Measurements from ENCODE around the gene CYP51A1. TPM values are rescaled to one million over a fixed set of nuclear protein-coding genes. Genes with fewer than 3 reads are reported as not detected.
"Not testable (repeated sequence)": the region's sequence is repeated elsewhere in the genome, so short reads cannot be mapped to it uniquely, and the experiment has no call there.

The CYP51A1 gene
- total and polyA plus RNA-seq, 8 donors = 8.0 to 115 (median 19.9) TPM

GRCh38 chr7:92100534-92100933 lies 33.7 kb downstream of the CYP51A1 start:
- 91 to 100% (median 95%) methylated on average over 1 of the region's 1 CpG for WGBS, 5 donors
- Histone ChIP-seq H3K27ac (no peak overlapping the region), H3K36me3 (peaks cover 54 to 100% (median 99%) of the 10 kb centered on the region in 4 donors), H3K27me3 (no peaks in the 10 kb centered on the region), H3K4me1 (no peaks in the 10 kb centered on the region), H3K4me3 (no peak overlapping the region), H3K9me3 (no peaks in the 10 kb centered on the region)
- DNase-seq = peak in 1 of 2 donors; percentile 20
- intact Hi-C loops (cut with DNase I; ENCODE audit: low total_unique reads) = no loop called here
- TF ChIP-seq EP300 (IDR thresholded peaks at IDR 0.05) (no peak), POLR2AphosphoS5 (IDR thresholded peaks at IDR 0.05) (no peak), POLR2A (IDR thresholded peaks at IDR 0.05) (no peak)
- TF ChIP-seq, protein P1, sequence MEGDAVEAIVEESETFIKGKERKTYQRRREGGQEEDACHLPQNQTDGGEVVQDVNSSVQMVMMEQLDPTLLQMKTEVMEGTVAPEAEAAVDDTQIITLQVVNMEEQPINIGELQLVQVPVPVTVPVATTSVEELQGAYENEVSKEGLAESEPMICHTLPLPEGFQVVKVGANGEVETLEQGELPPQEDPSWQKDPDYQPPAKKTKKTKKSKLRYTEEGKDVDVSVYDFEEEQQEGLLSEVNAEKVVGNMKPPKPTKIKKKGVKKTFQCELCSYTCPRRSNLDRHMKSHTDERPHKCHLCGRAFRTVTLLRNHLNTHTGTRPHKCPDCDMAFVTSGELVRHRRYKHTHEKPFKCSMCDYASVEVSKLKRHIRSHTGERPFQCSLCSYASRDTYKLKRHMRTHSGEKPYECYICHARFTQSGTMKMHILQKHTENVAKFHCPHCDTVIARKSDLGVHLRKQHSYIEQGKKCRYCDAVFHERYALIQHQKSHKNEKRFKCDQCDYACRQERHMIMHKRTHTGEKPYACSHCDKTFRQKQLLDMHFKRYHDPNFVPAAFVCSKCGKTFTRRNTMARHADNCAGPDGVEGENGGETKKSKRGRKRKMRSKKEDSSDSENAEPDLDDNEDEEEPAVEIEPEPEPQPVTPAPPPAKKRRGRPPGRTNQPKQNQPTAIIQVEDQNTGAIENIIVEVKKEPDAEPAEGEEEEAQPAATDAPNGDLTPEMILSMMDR (IDR thresholded peaks at IDR 0.05) = no peak

DNA sequence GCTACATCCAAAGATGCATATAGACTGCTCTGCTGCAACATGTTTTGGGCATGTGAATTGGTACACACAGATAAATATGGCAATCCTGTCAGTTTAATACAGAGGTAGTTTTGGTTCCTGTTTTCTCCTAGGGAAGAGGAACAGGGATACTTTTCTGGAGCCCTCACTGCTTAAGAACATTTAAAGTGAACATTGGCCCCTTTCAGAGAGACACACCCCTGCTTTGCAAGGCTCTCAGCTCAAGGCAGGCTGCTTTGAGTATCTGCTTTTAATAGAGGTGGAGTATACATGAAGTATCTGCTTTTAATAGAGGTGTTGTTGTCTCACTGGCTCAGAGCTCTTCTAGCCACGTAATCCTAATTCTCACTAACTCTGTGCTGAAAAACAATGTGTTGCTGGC lies 38.9 kb downstream of the CYP51A1 start:
- TF ChIP-seq, protein P1 (IDR thresholded peaks at IDR 0.05) = no peak
- no peak for TF ChIP-seq EP300 (IDR thresholded peaks at IDR 0.05)
- peaks cover 58 to 98% (median 96%) of the 10 kb centered on the region in 4 donors for H3K36me3 ChIP-seq
- 81 to 100% (median 92%) methylated on average over 1 of the region's 1 CpG for WGBS, 5 donors
- H3K27ac ChIP-seq = no peak overlapping the region
- H3K4me1 ChIP-seq = no peaks in the 10 kb centered on the region
- H3K9me3 ChIP-seq = no peaks in the 10 kb centered on the region
- DNase-seq = peak in 1 of 2 donors; percentile 8
- no peak overlapping the region for H3K4me3 ChIP-seq
- no peaks in the 10 kb centered on the region for H3K27me3 ChIP-seq
- intact Hi-C loops (cut with DNase I; ENCODE audit: low total_unique reads) = no loop called here

DNA sequence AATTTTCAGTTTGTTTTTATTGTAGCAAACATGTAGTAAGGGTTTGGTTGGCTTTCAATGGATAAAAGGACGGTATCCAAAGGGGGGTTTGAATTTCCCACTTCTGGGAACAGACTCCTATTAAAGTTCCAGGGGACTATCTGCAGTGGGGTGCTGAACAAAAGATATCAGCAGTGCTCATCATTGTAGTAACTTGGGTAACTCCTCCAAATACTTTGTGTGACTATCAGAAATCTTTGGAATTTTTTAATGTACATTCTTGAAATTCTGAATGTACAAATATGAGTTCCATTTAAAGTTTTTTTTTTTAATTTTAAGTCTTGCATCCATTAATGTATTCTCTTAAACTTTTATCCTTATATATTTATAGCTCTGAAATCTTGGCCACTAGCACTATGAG lies 42.1 kb downstream of the CYP51A1 start:
- intact Hi-C loops (cut with DNase I; ENCODE audit: low total_unique reads) = no loop called here
- WGBS, 5 donors = 90 to 100% (median 95%) methylated on average over 1 of the region's 1 CpG

GRCh38 chr7:92088266-92088665 lies 46.0 kb downstream of the CYP51A1 start:
- no peak overlapping the region for H3K4me3 ChIP-seq
- no peaks in the 10 kb centered on the region for H3K27me3 ChIP-seq
- DNase-seq = no peak
- H3K9me3 ChIP-seq = no peaks in the 10 kb centered on the region
- no peak for TF ChIP-seq POLR2A (IDR thresholded peaks at IDR 0.05)
- TF ChIP-seq, protein P1 (IDR thresholded peaks at IDR 0.05) = no peak
- no peak for TF ChIP-seq EP300 (IDR thresholded peaks at IDR 0.05)
- TF ChIP-seq POLR2AphosphoS5 (IDR thresholded peaks at IDR 0.05) = no peak
- WGBS, 5 donors = 97 to 100% (median 100%) methylated on average over 1 of the region's 1 CpG
- H3K4me1 ChIP-seq = no peaks in the 10 kb centered on the region
- no peak overlapping the region for H3K27ac ChIP-seq
- intact Hi-C loops (cut with DNase I; ENCODE audit: low total_unique reads) = no loop called here
- peaks cover 59 to 97% (median 96%) of the 10 kb centered on the region in 4 donors for H3K36me3 ChIP-seq

More for the DNA sequence above, 42.1 kb downstream of the CYP51A1 start:
- H3K9me3 ChIP-seq = no peaks in the 10 kb centered on the region
- no peaks in the 10 kb centered on the region for H3K4me1 ChIP-seq
- peaks cover 47 to 98% (median 96%) of the 10 kb centered on the region in 4 donors for H3K36me3 ChIP-seq
- no peak for DNase-seq
- H3K27me3 ChIP-seq = no peaks in the 10 kb centered on the region
- no peak for TF ChIP-seq POLR2AphosphoS5 (IDR thresholded peaks at IDR 0.05)
- TF ChIP-seq, protein P1 (IDR thresholded peaks at IDR 0.05) = no peak
- no peak for TF ChIP-seq EP300 (IDR thresholded peaks at IDR 0.05)
- no peak for TF ChIP-seq POLR2A (IDR thresholded peaks at IDR 0.05)
- H3K4me3 ChIP-seq = no peak overlapping the region
- no peak overlapping the region for H3K27ac ChIP-seq

- intact Hi-C loops (cut with DNase I; ENCODE audit: low total_unique reads); H3K4me3 ChIP-seq; H3K27me3 ChIP-seq; DNase-seq; H3K4me1 ChIP-seq; H3K9me3 ChIP-seq; H3K27ac ChIP-seq: not testable (repeated sequence)
- H3K36me3 ChIP-seq = peaks cover 49 to 97% (median 94%) of the 10 kb centered on the region in 4 donors
- 95 to 99% (median 98%) methylated on average over 6 of the region's 6 CpGs for WGBS, 5 donors
Observed at GRCh38 chr7:92083922-92084321, 50.4 kb downstream of the CYP51A1 start.

Measured in stomach (tissue), 9 donors.